HEK293 (cell line): Measurements from ENCODE around the gene GDA.

ENCODE experiments used
- CTCF ChIA-PET: fragments of 350-600 bp; formaldehyde crosslinking; extraction: SDS; loops from one replicate; lab custom pipeline; 2021; ENCODE audit warnings: antibody characterized with exemption; lab: Yijun Ruan, JAX
- POLR2A ChIA-PET: fragments of 300-600 bp; formaldehyde crosslinking; extraction: SDS; loops from one replicate; lab custom pipeline; 2020; ENCODE audit warnings: antibody characterized with exemption, inconsistent platforms; lab: Yijun Ruan, JAX
- H3K27ac ChIP-seq: fragments of 200-500 bp; sonication (Bioruptor generic); 2 replicates; pipeline ENCODE4 v1.5.1; 2014; ENCODE audit warnings: low read depth, low read length, control low read depth, inconsistent platforms; ENCODE audit errors: extremely low read depth
- H3K36me3 ChIP-seq, 2 experiments: fragments of 200-500 bp in 1 of 2; sonication (Bioruptor generic) in 1 of 2; 1 replicate in 1 of 2; 2 replicates in 1 of 2; pipeline ENCODE4 v1.5.1; 2014 to 2017; ENCODE audit warnings: inconsistent platforms in 2 of 2, low read length in 2 of 2; ENCODE audit not compliant: control insufficient read depth in 2 of 2, insufficient read depth in 1 of 2
- H3K4me1 ChIP-seq: fragments of 200-500 bp; sonication (Bioruptor generic); 2 replicates; pipeline ENCODE4 v1.5.1; 2014; ENCODE audit warnings: mild to moderate bottlenecking, low read length, inconsistent platforms; ENCODE audit not compliant: control insufficient read depth, insufficient read depth
- H3K4me3 ChIP-seq: 2 replicates; pipeline ENCODE4 v1.5.1; 2011; ENCODE audit warnings: low read depth, mild to moderate bottlenecking, control low read depth, low read length, moderate library complexity
- H3K9me3 ChIP-seq: fragments of 200-500 bp; sonication (Bioruptor generic); 2 replicates; pipeline ENCODE4 v1.5.1; 2014; ENCODE audit warnings: low read depth, low read length, inconsistent platforms; ENCODE audit not compliant: control insufficient read depth, insufficient read depth
- ELK4 ChIP-seq: IDR thresholded peaks from 2 replicates; pipeline ENCODE4 v1.6.1; 2011; ENCODE audit warnings: mild to moderate bottlenecking, low read depth, low read length, borderline replicate concordance
- KLF9 ChIP-seq: fragments of 450-650 bp; formaldehyde crosslinking; IDR thresholded peaks from 2 replicates; pipeline ENCODE4 v1.5.1; 2016; ENCODE audit warnings: missing biosample characterization, missing genetic modification characterization, low read depth
- PRDM1 ChIP-seq: fragments of 450-650 bp; formaldehyde crosslinking; IDR thresholded peaks from 2 replicates; pipeline ENCODE4; 2016; ENCODE audit warnings: missing biosample characterization, missing genetic modification characterization
- WT1 ChIP-seq: fragments of 450-650 bp; formaldehyde crosslinking; IDR thresholded peaks from 2 replicates; pipeline ENCODE4 v1.5.1; 2016; ENCODE audit warnings: missing biosample characterization, missing genetic modification characterization
- ZNF148 ChIP-seq: fragments of 450-650 bp; formaldehyde crosslinking; IDR thresholded peaks from 2 replicates; pipeline ENCODE4 v1.5.0; 2017; ENCODE audit warnings: missing biosample characterization, missing genetic modification characterization, borderline replicate concordance
- ZNF169 ChIP-seq: fragments of 450-650 bp; formaldehyde crosslinking; IDR thresholded peaks from 2 replicates; pipeline ENCODE4 v1.5.1; 2016; ENCODE audit warnings: missing biosample characterization, missing genetic modification characterization
- ZNF184 ChIP-seq: fragments of 450-650 bp; IDR thresholded peaks from 2 replicates; pipeline ENCODE4 v1.5.1; 2018; ENCODE audit warnings: missing biosample characterization, mild to moderate bottlenecking, missing genetic modification characterization
- ZNF202 ChIP-seq: fragments of 450-650 bp; formaldehyde crosslinking; IDR thresholded peaks from 2 replicates; pipeline ENCODE4 v1.5.1; 2016; ENCODE audit warnings: missing biosample characterization, missing genetic modification characterization, borderline replicate concordance
- ZNF211 ChIP-seq: fragments of 450-650 bp; formaldehyde crosslinking; IDR thresholded peaks from 2 replicates; pipeline ENCODE4 v1.5.1; 2016; ENCODE audit warnings: low read depth, missing biosample characterization, missing genetic modification characterization
- ZNF223 ChIP-seq: fragments of 450-650 bp; formaldehyde crosslinking; IDR thresholded peaks from 2 replicates; pipeline ENCODE4 v1.5.1; 2016; ENCODE audit warnings: missing biosample characterization, missing genetic modification characterization
- ZNF302 ChIP-seq: fragments of 450-650 bp; formaldehyde crosslinking; IDR thresholded peaks from 2 replicates; pipeline ENCODE4 v1.5.1; 2016; ENCODE audit warnings: missing biosample characterization, missing genetic modification characterization, low read depth
- ZNF350 ChIP-seq: fragments of 450-650 bp; formaldehyde crosslinking; IDR thresholded peaks from 2 replicates; pipeline ENCODE4 v1.5.0; 2017; ENCODE audit warnings: missing biosample characterization, mild to moderate bottlenecking, missing genetic modification characterization
- ZNF423 ChIP-seq: fragments of 450-650 bp; formaldehyde crosslinking; IDR thresholded peaks from 2 replicates; pipeline ENCODE4 v1.5.1; 2016; ENCODE audit warnings: missing biosample characterization, missing genetic modification characterization
- ZNF426 ChIP-seq: fragments of 450-650 bp; formaldehyde crosslinking; IDR thresholded peaks from 2 replicates; pipeline ENCODE4 v1.5.1; 2017; ENCODE audit warnings: missing biosample characterization, missing genetic modification characterization, mild to moderate bottlenecking, inconsistent platforms, moderate library complexity
- ZNF473 ChIP-seq: fragments of 450-650 bp; formaldehyde crosslinking; IDR thresholded peaks from 2 replicates; pipeline ENCODE4 v1.5.1; 2017; ENCODE audit warnings: missing biosample characterization, missing genetic modification characterization
- ZNF510 ChIP-seq: fragments of 450-650 bp; formaldehyde crosslinking; IDR thresholded peaks from 2 replicates; pipeline ENCODE4 v1.5.1; 2018; ENCODE audit warnings: mild to moderate bottlenecking, missing genetic modification characterization, missing biosample characterization; ENCODE audit not compliant: insufficient replicate concordance
- ZNF548 ChIP-seq: fragments of 450-650 bp; formaldehyde crosslinking; IDR thresholded peaks from 2 replicates; pipeline ENCODE4 v1.5.1; 2016; ENCODE audit warnings: missing biosample characterization, missing genetic modification characterization
- ZNF623 ChIP-seq: fragments of 450-650 bp; formaldehyde crosslinking; IDR thresholded peaks from 2 replicates; pipeline ENCODE4 v1.5.1; 2016; ENCODE audit warnings: missing biosample characterization, missing genetic modification characterization
- ZNF629 ChIP-seq: fragments of 450-650 bp; formaldehyde crosslinking; IDR thresholded peaks from 2 replicates; pipeline ENCODE4 v1.5.1; 2017; ENCODE audit warnings: missing biosample characterization, missing genetic modification characterization
- ZNF747 ChIP-seq: fragments of 450-650 bp; formaldehyde crosslinking; IDR thresholded peaks from 2 replicates; pipeline ENCODE4 v1.5.1; 2016; ENCODE audit warnings: missing biosample characterization, missing genetic modification characterization
- ZNF768 ChIP-seq: fragments of 450-650 bp; formaldehyde crosslinking; IDR thresholded peaks from 2 replicates; pipeline ENCODE4 v1.5.1; 2018; ENCODE audit warnings: missing biosample characterization, mild to moderate bottlenecking, missing genetic modification characterization
- ZNF777 ChIP-seq: fragments of 450-650 bp; formaldehyde crosslinking; IDR thresholded peaks from 2 replicates; pipeline ENCODE4 v1.5.1; 2017; ENCODE audit warnings: missing biosample characterization, missing genetic modification characterization, borderline replicate concordance
- ZNF830 ChIP-seq: fragments of 450-650 bp; IDR thresholded peaks from 2 replicates; pipeline ENCODE4 v1.5.0; 2018; ENCODE audit warnings: missing biosample characterization, missing genetic modification characterization, low read depth, mild to moderate bottlenecking, moderate library complexity

Gene GDA

DNA sequence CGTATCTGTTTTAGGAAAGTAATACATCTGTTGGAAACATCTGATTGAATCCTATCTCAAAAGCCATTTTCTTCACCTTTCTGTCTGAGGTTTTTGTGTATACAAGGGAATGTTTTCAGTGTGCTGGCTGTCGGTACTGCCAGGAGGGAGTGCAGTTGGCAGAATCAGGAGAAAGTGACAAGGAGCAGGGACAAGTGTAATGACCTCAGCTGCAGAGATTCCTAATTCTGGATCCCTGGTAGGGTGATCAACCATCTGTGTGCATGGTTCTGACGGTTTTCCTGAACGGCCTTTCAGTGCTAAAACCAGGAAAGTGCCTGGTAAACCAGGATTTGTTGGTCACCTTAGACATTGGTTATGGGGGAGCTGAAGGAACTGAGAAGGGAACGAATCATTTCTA lies 1.6 kb upstream of the GDA start:
- CTCF ChIA-PET, result interaction anchor here (0.7 to 1.2 kb wide), 2 partner anchors 108 to 857 kb away, joined by 3 to 4 read pairs; no protein-coding TSS in a partner anchor
- Histone ChIP-seq H3K4me1 (no peaks in the 10 kb centered on the region), H3K27ac (no peak overlapping the region), H3K4me3 (no peak overlapping the region), H3K9me3 (no peaks in the 10 kb centered on the region), H3K36me3 (no peaks in the 10 kb centered on the region)
- POLR2A ChIA-PET, result no interaction called here
- TF ChIP-seq ZNF629 (tag by site-specific recombination), result no peak
- TF ChIP-seq ZNF423 (tag by site-specific recombination), result no peak
- no peak for TF ChIP-seq ZNF768 (tag by site-specific recombination)

GRCh38 chr9:72150127-72150526 lies 887 bp downstream of the GDA start:
- TF ChIP-seq ZNF426 (tag by site-specific recombination), result no peak
- no peak for TF ChIP-seq ZNF747 (tag by site-specific recombination)
- no peak for TF ChIP-seq ZNF302 (tag by site-specific recombination)
- no peak for TF ChIP-seq WT1 (tag by site-specific recombination)
- TF ChIP-seq ZNF777, result no peak
- no peak for TF ChIP-seq ZNF350 (tag by site-specific recombination)
- TF ChIP-seq KLF9, result no peak
- no peak for TF ChIP-seq ELK4
- no peak for TF ChIP-seq ZNF211
- TF ChIP-seq ZNF510 (tag by site-specific recombination), result no peak
- no peak for TF ChIP-seq ZNF623 (tag by site-specific recombination)
- no peak for TF ChIP-seq ZNF148 (tag by site-specific recombination)
- TF ChIP-seq ZNF830 (tag by site-specific recombination), result no peak
- no peak for TF ChIP-seq ZNF223 (tag by site-specific recombination)
- TF ChIP-seq ZNF184 (tag by site-specific recombination), result no peak
- no peak for TF ChIP-seq ZNF473 (tag by site-specific recombination)
- TF ChIP-seq ZNF169 (tag by site-specific recombination), result no peak
- no peak for TF ChIP-seq PRDM1 (tag by site-specific recombination)
- no peak for TF ChIP-seq ZNF202
- no peak for TF ChIP-seq ZNF548 (tag by site-specific recombination)
- CTCF ChIA-PET, result no interaction called here
- no peaks in the 10 kb centered on the region for H3K4me1 ChIP-seq
- H3K4me3 ChIP-seq, result no peak overlapping the region
- H3K9me3 ChIP-seq, result no peaks in the 10 kb centered on the region
- no peak overlapping the region for H3K27ac ChIP-seq
- H3K36me3 ChIP-seq, result no peaks in the 10 kb centered on the region
- POLR2A ChIA-PET, result no interaction called here
